Measurements from ENCODE around the gene MICA. TPM values are rescaled to one million over a fixed set of nuclear protein-coding genes. Genes with fewer than 3 reads are reported as not detected.
A peak's percentile ranks its signal among the peaks of the same experiment; 100 is the strongest.
"Not testable (repeated sequence)": the region's sequence is repeated elsewhere in the genome, so short reads cannot be mapped to it uniquely, and the experiment has no call there.

The MICA gene
- 0.31 TPM for total RNA-seq

DNA sequence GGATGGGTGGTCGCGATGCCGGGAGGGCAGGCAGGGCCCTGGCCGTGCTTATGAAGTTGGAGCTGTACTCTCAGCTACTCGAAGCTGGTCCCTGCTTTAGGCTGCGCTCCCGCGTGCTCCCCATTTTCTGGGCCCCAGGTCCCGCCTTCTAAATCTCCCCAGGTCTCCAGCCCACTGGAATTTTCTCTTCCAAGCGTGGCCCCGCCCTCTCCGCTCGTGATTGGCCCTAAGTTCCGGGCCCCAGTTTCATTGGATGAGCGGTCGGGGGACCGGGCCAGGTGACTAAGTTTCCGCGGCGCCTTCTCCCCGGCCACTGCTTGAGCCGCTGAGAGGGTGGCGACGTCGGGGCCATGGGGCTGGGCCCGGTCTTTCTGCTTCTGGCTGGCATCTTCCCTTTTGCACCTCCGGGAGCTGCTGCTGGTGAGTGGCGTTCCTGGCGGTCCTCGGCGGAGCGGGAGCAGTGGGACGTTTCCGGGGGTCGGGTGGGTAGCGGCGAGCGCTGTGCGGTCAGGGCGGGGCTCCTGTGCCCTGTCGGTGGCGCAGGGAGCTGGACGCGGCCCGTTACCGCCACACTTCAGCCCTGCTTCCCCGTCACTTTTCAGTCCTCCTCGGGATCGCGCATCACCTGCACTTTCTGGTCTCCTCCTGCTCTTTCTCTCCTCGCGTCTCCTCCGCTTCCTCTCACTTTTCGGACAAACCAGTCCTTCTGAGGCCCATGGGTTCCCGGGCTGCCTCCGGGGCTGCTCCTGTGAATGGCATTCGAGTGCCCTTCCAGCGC, at the start of gene MICA:
Gene MICA, plus strand, starts transcription at position 313 of the 778 bp plus-strand sequence. Its CDS starts 38 bp downstream, at position 351.
- DNase-seq: peak; percentile 78

DNA sequence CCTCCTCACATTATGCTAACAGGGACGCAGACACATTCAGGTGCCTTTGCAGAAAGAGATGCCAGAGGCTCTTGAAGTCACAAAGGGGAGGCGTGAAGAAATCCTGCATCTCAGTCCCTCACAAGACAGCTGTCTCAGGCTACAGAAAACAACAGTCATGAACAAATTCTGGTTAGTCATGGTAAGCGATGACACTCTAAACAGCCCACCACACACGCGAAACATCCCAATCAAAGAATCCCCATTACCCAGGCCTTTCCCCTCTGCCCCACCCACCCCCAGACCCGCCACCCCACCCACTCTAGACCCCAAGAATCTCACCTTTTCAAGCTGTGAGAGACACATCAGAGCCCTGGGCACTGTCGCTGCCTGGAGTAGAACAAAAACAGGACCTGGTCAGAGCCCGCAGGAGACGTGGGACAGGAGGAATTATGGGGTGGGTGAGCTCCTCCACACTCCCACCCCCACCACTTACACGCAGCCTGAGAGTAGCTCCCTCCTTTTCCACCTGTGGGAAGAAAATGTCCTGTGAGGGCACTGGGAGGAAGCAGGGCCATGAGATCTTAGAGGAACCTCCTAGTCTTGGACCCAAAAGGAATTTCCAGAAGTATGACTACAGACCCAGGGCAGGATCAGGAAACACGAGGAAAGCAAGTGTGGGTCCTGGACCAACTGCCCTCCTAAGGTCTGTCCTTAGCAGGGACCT, 49.1 kb upstream of the MICA start:
- DNase-seq: no peak

DNA sequence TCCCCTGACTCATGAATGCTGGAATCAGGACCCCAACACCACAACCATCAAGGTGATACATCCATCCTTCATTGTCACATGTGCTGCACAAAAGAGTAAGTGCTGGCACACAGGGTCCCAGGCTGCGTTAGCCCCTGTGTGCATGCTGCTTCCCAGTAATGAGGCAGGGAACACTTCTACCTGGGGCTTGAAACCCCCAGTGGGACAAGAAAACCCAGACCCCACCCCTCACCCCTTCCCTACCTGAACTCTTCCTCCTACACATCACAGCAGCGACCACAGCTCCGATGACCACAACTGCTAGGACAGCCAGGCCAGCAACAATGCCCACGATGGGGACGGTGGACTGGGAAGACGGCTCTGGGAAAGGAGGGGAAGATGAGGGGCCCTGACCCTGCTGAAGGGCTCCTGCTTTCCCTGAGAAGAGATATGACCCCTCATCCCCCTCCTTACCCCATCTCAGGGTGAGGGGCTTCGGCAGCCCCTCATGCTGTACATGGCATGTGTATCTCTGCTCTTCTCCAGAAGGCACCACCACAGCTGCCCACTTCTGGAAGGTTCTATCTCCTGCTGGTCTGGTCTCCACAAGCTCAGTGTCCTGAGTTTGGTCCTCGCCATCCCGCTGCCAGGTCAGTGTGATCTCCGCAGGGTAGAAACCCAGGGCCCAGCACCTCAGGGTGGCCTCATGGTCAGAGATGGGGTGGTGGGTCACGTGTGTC, 48.4 kb upstream of the MICA start:
- no peak for DNase-seq

DNA sequence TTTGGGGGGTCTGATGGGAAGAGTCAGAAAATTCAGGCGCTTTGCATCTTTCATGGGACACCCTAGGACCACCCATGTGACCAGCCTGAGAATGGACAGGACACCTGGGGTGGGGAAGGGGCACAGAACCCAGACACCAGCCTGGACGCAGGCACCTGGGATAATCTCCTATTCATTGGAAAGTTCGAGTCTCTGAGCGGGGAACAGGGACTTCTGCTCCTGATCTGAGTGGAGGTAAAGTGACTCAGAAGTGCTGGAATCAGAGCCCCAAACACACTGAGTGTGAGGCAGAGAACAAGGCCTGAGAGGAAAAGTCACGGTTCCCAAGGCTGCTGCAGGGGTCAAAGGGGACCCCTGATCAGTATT, 47.8 kb upstream of the MICA start:
- DNase-seq: no peak

DNA sequence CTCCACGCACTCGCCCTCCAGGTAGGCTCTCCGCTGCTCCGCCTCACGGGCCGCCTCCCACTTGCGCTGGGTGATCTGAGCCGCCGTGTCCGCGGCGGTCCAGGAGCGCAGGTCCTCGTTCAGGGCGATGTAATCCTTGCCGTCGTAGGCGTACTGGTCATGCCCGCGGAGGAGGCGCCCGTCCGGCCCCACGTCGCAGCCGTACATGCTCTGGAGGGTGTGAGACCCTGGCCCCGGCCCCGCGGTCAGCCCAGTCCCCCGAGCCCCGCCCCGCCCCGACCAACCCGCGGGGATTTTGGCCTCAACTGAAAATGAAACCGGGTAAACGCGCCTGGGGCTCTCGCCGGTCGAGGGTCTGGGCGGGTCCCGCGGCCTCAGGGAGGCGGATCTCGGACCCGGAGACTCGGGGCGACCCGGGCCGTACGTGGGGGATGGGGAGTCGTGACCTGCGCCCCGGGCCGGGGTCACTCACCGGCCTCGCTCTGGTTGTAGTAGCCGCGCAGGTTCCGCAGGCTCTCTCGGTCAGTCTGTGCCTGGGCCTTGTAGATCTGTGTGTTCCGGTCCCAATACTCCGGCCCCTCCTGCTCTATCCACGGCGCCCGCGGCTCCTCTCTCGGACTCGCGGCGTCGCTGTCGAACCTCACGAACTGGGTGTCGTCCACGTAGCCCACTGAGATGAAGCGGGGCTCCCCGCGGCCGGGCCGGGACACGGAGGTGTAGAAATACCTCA, 47.0 kb upstream of the MICA start:
- no peak for DNase-seq

DNA sequence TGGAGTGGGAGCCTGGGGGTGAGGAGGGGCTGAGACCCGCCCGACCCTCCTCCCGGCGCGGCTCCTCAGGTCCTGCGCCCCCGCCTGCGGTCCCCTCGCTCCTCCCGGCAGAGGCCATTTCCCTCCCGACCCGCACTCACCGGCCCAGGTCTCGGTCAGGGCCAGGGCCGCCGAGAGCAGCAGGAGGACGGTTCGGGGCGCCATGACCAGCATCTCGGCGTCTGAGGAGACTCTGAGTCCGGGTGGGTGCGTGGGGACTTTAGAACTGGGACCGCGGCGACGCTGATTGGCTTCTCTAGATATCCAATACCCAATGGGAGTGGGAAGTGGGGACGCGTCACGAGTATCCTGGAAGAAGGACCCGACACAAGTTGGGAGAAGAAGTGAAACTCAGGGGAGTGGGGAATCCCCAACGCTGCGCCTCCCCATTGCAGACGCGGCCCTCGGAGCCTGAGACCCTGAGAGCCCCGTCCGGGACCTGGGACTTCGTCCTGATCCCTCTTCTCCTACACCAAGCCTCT, 46.4 kb upstream of the MICA start, which contains the start of gene HLA-B:
Gene HLA-B, minus strand, starts transcription at position 234 of the 521 bp plus-strand sequence. Its CDS starts 21 bp downstream, at position 213.
- peak; percentile 64 for DNase-seq

DNA sequence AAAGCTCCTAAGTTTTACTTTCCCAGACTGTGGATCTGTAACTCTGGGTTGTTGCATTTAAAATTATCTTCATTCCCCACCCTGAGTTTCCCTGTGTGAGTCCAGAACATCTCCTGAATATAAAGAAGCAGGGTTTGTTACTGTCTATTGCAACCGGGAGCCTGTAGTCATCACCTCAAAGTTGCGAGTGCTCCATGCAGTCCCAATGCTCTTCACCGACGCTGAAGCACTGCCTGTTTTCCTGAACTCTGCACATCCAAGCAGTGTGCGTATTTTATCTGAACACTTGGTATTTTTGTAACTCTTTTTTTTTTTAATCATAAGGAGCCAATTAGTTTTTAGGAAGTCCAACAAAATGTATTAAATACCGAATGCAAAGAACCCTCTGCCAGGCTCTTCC, 45.5 kb upstream of the MICA start:
- DNase-seq: no peak

DNA sequence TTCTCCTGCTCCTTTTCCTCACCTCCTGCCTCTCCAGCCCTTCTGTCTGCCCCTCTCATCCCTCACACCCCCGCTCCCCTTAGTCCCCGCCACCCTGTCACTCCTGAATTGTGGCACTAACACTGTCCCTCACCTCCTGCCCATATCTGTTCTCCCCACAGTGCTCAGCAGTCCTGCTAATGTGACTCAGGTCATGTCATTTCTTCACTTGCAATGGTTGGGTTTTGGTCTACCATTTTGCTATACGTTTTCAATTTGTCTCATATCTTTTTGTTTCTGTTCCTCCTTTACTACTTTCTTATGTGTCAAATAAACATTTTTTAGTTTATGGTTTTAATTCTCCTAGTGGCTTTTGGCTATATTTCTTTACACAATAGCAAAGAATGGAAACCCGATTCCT, 45.1 kb upstream of the MICA start:
- no peak for DNase-seq

DNA sequence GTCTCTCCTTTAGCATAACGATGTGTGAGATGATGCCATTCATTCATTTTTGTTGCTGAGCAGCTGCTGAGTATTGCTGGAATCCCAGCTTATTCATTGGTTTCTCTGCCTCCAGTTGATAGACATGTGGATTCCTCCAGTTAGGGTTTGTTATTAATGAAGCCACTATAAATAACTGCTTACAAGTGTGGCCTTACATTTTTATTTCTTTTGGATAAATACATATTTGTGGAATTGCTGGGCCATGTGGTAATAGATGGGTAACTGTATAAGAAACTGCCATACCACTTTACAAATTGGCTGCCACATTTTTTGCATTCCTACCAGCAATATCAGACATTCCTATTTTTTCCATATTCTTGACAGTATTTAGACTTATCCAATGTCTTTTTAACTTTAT, 43.8 kb upstream of the MICA start:
- no peak for DNase-seq

DNA sequence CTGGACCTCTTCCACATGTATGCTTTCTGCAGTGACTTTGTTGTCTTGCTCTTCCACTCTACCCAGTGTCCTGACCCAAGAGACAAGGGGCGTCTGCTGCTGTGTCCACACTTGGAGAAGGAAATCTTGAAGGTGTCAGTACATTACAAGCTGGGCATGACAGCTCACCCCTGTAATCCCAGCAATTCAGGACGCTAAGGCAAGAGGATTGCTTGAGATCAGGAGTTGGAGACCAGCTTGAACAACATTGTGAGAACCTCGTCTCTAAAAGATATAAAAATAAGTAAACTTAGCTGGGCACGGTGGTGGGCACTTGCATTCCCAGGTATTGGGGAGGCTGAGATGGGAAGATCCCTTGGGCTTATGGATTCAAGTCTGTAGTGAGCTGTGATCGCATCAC, 40.6 kb upstream of the MICA start:
- no peak for DNase-seq

DNA sequence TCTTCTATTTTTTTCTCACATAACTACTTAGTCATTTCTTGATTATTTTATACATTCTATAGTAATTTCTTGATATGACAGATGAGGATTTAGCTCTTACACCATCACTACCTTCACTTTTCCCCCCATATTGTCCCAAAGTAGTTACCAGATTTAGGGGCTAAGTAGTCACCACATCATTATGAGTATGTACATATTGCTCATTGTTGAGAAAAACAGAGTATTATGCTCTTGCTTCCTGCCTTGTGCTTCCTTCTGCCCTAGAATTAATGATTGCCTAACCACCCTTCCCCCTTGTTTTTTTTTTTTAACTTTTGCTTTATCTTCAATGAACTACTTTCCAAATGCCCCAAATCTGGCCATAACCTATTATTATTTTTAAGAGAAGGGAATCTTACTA, 39.6 kb upstream of the MICA start:
- no peak for DNase-seq

DNA sequence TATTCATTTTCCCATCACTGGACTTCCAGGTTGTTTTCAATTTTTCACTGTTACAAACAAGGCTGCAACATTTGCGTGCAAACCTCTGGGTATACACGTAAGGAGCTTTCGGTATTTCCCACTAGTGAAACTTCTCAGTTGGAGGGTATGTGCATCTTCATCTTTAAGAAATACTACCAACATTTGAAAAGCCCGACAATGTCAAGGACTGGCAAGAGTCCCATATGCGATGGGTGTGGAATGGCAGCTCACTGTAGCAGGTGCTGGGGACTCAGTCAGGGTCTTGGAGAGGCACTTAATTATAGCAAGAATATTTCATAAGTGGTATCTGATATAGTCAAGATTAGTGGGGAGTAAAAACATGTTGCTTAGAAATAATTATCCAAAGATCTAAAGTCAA, 37.5 kb upstream of the MICA start:
- no peak for DNase-seq

DNA sequence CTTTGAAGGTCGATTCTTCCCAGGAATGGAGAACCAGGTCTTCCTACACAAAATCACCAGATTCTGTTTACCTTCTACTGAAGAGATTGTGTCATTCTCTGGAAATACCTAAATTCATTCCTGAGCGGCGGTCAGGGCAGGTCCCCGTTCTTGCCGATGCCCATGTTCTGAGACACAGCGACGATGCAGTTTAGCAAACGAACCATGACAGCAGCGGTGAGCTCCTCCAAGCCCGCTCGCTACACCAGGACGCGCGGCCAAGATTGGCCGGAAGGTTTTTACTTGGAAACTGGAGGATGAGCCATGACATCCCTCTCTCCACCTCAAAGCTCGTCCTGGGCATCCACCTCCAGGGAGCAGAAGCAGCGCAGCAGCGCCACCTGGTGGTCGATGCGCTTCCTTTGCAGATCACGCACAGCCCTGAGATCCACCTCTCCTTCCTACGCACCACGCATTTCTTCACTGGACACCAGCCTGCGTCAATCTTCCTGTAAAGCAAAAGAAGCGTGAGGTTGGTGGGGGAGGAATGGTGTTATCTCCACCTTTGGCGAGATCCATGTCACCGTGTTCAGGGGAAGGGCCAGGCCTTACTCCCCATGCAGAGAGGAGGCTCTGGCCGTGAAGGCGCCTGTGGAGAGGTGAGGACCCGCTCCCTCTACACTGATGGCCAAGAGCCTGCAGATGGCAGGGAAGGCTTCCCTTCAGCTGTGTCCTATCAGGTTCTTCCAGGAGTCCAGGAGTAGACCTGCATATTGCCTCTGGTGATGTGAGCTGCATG, 36.5 kb upstream of the MICA start:
- peak; percentile 85 for DNase-seq

DNA sequence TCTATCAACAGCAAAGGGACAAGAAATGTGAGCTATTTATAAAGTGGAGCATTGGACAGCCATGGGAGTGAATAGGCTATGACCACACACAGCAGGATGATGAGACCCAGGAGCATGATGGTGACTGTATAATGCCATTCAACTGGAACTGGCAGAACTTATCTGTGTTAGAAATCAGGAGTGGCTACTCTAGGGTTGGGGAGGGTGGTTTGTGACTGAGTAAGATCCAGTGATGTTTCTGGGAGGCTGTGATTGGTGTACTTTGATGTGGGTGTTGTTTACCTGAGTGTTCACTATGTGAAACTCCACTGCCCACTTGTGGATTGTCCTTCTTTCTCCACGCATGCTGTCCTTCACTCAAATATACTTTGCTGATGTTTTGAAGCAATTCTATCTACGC, 34.9 kb upstream of the MICA start:
- DNase-seq: no peak

DNA sequence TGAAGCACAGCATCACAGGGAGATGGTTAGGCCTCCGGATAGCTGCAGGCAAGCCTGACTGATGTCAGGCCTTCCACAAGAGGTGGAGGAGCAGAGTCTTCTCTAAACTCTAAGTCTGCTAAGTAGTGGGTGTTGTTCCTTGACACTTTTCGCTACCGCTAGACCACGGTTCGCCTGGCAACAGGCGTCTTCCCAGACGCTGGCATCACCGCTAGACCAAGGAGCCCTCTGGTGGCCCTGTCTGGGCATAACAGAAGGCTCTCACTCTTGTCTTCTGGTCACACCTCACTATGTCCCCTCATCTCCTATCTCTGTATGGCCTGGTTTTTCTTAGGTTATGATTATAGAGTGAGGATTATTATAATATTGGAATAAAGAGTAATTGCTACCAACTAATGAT, 29.3 kb upstream of the MICA start:
- not testable (repeated sequence) for DNase-seq

DNA sequence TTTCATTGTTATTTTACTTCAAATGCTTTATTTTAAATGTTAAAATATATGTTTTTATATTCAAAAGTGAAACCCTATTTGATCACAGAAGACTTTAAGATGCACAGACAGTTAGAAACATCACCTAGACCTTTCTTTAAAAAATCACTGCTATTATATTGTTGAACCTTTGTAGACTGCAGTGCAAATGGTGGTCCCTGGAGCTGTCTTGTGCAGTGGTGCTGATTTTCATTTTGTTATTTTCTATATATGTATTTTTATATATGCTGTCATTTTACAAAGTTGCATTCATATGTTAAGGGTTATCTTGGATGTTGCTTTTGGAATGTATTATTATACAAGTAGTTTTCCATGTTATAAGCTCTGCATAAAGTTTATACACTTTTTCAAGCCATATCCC, 27.7 kb upstream of the MICA start:
- no peak for DNase-seq

DNA sequence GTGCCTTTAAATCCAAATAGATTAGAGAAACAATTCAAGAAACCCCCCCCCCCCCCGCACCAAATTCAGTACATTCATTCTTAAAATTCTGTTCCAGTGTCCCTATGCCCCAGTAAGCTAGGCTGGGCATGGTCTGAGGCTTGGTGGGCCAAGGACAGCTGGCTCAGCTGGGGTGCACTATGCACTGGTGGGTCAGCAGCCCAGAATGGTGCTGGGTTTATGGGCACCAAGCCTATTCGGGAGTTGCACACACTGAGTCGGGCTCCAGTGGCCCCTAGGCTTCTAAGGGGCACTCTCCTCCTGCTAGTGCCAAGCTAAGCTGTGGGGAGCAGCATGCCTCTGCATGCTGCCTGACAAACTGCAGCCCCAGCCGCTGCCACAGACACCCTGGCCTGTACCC, 26.4 kb upstream of the MICA start:
- no peak for DNase-seq

DNA sequence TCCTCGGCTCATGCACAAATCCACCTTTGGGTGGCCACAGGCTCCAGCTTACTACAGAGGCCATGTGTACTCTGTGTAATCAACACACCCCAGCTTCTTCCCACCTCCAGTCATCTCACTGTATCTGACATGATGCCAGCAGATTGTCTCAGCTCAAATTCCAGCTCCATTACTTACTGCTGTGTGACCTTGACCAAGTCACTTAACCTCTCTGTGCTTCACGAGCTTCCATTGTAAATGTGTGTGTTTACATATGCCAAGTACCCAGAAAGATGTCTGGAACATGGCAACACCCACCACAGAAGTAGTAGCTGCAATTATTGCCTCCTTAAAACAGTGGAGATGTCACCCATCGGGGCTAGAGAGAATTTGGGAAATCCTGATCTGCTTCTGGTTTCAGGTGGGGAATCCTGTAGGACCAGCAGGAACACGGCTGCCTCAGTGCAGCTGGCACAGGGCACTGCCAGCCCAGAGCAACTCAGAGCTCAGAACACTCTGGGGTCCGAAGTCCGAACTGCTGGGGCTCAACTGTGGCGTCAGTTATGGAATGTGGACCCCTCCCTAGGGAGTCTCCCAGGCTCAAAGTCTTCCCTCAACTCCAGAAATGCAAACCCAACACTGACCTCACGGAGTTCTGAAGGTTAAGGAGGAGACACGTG, 25.2 kb upstream of the MICA start:
- no peak for DNase-seq

DNA sequence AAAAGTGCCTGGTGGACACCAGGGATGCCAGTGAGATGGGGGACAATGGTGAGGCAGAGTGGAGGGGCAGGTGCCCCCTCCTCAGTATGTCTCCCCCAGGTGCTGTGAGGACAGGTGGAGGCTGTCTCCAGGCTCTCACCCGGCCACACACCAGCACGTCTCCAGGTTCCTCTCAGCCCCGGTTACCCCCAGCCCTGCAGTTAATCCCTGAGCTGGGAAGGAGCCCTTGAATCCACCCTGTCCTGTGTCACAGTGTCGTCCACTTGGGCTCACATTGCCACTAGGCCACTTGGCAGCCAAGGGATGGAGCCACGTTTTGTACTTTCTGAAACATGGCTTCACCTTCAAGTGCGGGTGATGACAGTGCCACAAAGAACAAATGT, 24.7 kb upstream of the MICA start:
- no peak for DNase-seq

DNA sequence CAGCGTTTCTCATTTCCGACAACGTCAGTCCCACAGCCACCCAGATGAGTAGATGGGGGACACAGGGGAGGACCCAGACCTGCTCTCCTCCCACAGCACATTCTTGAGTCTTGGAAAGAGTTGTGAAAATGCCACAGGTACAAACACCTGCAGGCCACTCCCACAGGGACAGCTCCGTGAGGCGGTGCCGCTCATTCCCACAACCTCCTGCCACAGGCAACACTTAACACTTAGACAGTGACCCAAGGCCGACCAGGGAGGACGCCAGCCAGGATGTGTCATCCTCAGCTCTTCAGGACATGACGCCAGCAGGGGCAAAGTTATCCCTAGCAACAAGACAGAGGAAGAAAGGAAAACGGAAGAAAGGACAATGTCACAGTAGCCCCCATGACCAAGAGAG, 23.5 kb upstream of the MICA start:
- DNase-seq: no peak

DNA sequence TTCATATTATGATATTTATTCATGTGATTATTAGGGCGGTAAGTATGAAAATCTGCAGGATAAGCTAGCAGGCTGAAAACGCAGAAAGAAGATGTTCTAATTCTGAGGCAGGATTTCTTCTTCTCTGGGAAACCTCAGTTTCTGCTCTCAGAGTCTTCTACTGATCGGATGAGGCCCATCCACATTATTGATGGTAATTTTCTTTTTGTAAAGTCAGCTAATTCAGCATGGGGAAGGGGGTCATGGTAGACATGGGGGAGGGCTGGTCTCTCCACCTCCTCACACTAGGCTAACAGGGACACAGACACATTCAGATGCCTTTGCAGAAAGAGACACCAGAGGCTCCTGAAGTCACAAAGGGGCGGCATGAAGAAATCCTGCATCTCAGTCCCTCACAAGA, 21.7 kb upstream of the MICA start:
- DNase-seq: no peak

All from occipital lobe (tissue), 2 donors.